Bronchial epithelial cell (primary cell): ENCODE measurements around the gene ELMO1. TPM values are rescaled to one million over a fixed set of nuclear protein-coding genes. Genes with fewer than 3 reads are reported as not detected.

Source experiments
- DNase-seq: peaks from one replicate; pipeline ENCODE4 v3.0.0-alpha.2; 2010; ENCODE audit warnings: low read depth
- FAIRE-seq: peaks from 2 replicates; lab custom pipeline; 2011; peaks lifted over from hg19 to GRCh38; lab: Jason Lieb, UNC
- H3K27me3 ChIP-seq: 2 replicates; pipeline ENCODE4 v1.5.1; 2011; ENCODE audit warnings: low read length; ENCODE audit not compliant: control insufficient read depth, insufficient read depth
- H3K36me3 ChIP-seq: 2 replicates; pipeline ENCODE4 v1.5.1; 2011; ENCODE audit warnings: low read length; ENCODE audit not compliant: control insufficient read depth, insufficient read depth
- H3K4me3 ChIP-seq: 2 replicates; pipeline ENCODE4 v1.5.1; 2011; ENCODE audit warnings: mild to moderate bottlenecking, low read depth, low read length, control low read depth
- total RNA-seq: library from RNA; depleted of rRNA; stranded (reverse); fragments of >200 nt; gene quantifications from 2 replicates; pipeline ENCODE4 v1.2.1, GENCODE V29; 2014
- TF ChIP-seq, protein P1 (sequence below): IDR thresholded peaks from 2 replicates; pipeline ENCODE4 v1.5.1; 2011; ENCODE audit warnings: mild to moderate bottlenecking, moderate library complexity, low read length, control low read depth, inconsistent platforms; ENCODE audit not compliant: insufficient read depth, severe bottlenecking

ELMO1 gene
- total RNA-seq, 1 donor from 2014 or later, result under 0.01 TPM

DNA sequence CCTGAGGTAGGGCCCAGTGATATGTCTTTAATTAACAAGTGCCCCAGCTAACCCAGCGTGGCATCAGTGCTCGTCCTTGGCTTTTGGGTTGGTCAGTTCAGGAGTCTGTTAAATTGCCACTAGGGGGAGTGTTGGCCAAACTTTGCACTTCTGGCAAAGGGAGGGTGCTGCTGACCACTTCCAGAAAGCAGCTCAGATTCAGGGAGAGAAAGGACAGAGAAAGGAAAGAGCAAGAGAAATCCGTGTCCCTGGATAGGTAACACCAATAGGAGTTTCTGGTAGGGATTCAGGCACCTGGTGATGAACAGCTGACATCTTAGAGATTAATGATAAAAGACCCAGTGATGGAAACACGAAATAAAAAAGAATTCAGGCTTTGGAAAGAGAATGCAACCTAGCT lies 481.3 kb downstream of the ELMO1 start:
- H3K27me3 ChIP-seq, result no peaks in the 10 kb centered on the region
- DNase-seq (peak; percentile 49), FAIRE-seq (no peak)
- TF ChIP-seq, protein P1, sequence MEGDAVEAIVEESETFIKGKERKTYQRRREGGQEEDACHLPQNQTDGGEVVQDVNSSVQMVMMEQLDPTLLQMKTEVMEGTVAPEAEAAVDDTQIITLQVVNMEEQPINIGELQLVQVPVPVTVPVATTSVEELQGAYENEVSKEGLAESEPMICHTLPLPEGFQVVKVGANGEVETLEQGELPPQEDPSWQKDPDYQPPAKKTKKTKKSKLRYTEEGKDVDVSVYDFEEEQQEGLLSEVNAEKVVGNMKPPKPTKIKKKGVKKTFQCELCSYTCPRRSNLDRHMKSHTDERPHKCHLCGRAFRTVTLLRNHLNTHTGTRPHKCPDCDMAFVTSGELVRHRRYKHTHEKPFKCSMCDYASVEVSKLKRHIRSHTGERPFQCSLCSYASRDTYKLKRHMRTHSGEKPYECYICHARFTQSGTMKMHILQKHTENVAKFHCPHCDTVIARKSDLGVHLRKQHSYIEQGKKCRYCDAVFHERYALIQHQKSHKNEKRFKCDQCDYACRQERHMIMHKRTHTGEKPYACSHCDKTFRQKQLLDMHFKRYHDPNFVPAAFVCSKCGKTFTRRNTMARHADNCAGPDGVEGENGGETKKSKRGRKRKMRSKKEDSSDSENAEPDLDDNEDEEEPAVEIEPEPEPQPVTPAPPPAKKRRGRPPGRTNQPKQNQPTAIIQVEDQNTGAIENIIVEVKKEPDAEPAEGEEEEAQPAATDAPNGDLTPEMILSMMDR, result peak; percentile 82
- no peaks in the 10 kb centered on the region for H3K36me3 ChIP-seq
- H3K4me3 ChIP-seq, result no peak overlapping the region

GRCh38 chr7:36966636-36967035 lies 482.0 kb downstream of the ELMO1 start:
- TF ChIP-seq, protein P1, result no peak
- no peaks in the 10 kb centered on the region for H3K36me3 ChIP-seq
- no peak for FAIRE-seq
- H3K4me3 ChIP-seq, result no peak overlapping the region
- no peak for DNase-seq
- no peaks in the 10 kb centered on the region for H3K27me3 ChIP-seq

DNA sequence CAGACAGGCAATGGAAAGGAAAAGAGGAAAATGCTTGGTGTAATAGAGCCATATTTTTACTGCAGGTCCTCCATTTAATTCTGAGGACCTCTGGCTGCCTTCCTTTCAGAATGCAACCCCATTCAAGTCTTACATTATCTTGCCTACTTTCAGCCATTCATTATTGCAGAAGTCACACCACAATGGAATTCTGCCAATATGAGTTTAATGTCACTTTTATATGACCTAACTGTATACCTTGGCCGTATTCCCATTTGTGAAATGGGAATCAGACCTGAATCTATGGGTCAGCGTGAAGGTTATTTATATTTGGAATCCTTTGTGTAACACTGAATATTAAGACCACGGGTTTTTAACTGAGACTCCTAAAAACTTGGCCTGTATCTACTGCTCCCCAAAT lies 482.6 kb downstream of the ELMO1 start:
- FAIRE-seq, result no peak
- Histone ChIP-seq H3K36me3 (no peaks in the 10 kb centered on the region), H3K27me3 (no peaks in the 10 kb centered on the region), H3K4me3 (no peak overlapping the region)
- TF ChIP-seq, protein P1, result no peak
- DNase-seq, result no peak

- Histone ChIP-seq H3K27me3 (no peaks in the 10 kb centered on the region), H3K36me3 (no peaks in the 10 kb centered on the region), H3K4me3 (no peak overlapping the region)
- FAIRE-seq (no peak), DNase-seq (no peak)
- TF ChIP-seq, protein P1, result no peak
Measured at GRCh38 chr7:36965625-36966024, 483.0 kb downstream of the ELMO1 start.

GRCh38 chr7:36964297-36964696 lies 484.4 kb downstream of the ELMO1 start:
- H3K36me3 ChIP-seq, result no peaks in the 10 kb centered on the region
- TF ChIP-seq, protein P1, result no peak
- no peak overlapping the region for H3K4me3 ChIP-seq
- DNase-seq (no peak), FAIRE-seq (no peak)
- H3K27me3 ChIP-seq, result no peaks in the 10 kb centered on the region

GRCh38 chr7:36962367-36962766 lies 486.3 kb downstream of the ELMO1 start:
- DNase-seq, result peak; percentile 61
- no peak for FAIRE-seq
- Histone ChIP-seq H3K36me3 (no peaks in the 10 kb centered on the region), H3K27me3 (no peaks in the 10 kb centered on the region), H3K4me3 (no peak overlapping the region)
- TF ChIP-seq, protein P1, result no peak
